Testis (tissue), 2 donors: ENCODE results near the gene ARHGDIA.

Experiments used
- CTCF ChIP-seq, 3 experiments: fragments of 450-650 bp in 2 of 3; fragments of 200-600 bp in 1 of 3; sonication (generic) in 1 of 3; IDR thresholded peaks; one replicate each; pipeline ENCODE4 v1.5.1; 2016 to 2019; ENCODE audit warnings: antibody characterized with exemption in 3 of 3, mild to moderate bottlenecking in 2 of 3, moderate library complexity in 1 of 3
- POLR2A ChIP-seq: fragments of 450-650 bp; IDR thresholded peaks from one replicate; pipeline ENCODE4 v1.6.1; 2017; ENCODE audit warnings: antibody characterized with exemption, mild to moderate bottlenecking, moderate library complexity

- TF ChIP-seq CTCF (IDR thresholded peaks at IDR 0.05) (no peak), POLR2A (no peak)
Observed at GRCh38 chr17:81823820-81824550, 47.2 kb downstream of the ARHGDIA start.
